Adipocyte (in vitro differentiated cells): ENCODE data around the gene IGSF21.

ENCODE experiments used
- DNase-seq: peaks from one replicate; pipeline ENCODE4 v3.0.0-alpha.2; 2015; ENCODE audit warnings: low read depth
- H3K27me3 ChIP-seq: replicated peaks from 2 replicates; pipeline ENCODE4 v1.7.0; 2013; ENCODE audit warnings: mild to moderate bottlenecking, low read length, moderate library complexity; ENCODE audit not compliant: control insufficient read depth, insufficient read depth
- H3K36me3 ChIP-seq: 2 replicates; pipeline ENCODE4 v1.7.0; 2013; ENCODE audit warnings: low read length, mild to moderate bottlenecking, moderate library complexity; ENCODE audit not compliant: control insufficient read depth, insufficient read depth, severe bottlenecking
- H3K4me1 ChIP-seq: 2 replicates; pipeline ENCODE4 v1.7.0; 2013; ENCODE audit warnings: mild to moderate bottlenecking, low read length, moderate library complexity; ENCODE audit not compliant: control insufficient read depth, insufficient read depth
- H3K4me3 ChIP-seq: 2 replicates; pipeline ENCODE4 v1.7.0; 2013; ENCODE audit warnings: mild to moderate bottlenecking, low read length, moderate library complexity
- H3K9ac ChIP-seq: 2 replicates; pipeline ENCODE4 v1.7.0; 2013; ENCODE audit warnings: mild to moderate bottlenecking, low read length, moderate library complexity
- H3K9me3 ChIP-seq: 2 replicates; pipeline ENCODE4 v1.7.0; 2013; ENCODE audit warnings: mild to moderate bottlenecking, low read length, moderate library complexity; ENCODE audit not compliant: control insufficient read depth

The IGSF21 gene

DNA sequence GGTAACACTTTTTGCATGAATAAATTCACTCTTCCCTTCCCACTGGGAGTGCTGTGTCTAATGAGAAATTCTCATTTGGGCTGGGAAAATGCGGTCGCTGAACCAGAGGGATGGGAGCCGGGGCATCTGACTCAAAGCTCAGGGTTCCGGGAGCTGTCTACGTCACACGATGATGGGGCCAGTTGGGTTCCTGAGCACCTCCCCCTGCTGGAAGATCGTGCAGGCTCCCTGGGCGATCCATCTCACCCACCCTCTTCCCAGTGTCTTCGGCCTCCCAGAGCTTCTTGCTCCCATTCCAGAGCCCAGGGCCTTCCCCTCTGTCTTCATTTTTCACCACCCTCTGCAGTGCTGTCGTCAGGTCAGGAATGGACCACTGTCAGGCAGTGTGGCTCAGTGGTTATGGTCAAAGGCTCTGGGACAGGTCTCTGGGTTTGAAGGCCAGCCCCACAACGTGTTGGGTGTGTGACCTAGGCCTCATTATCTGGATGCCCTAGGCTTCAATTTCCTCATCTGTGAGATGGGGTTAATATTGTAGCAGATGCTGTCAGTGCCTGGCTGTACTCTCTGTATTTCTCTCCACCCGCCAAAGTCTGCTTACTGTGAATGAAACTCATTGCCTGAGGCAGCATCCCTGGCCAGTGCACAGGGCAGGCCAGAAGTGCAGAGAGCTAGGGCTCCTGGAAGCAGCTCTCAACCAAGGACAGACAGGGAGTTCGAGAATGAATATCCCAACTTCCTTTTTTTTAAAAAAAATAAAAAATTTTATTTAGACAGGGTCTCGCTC, 31.8 kb downstream of the IGSF21 start:
- Histone ChIP-seq H3K4me3 (no peak overlapping the region), H3K36me3 (no peaks in the 10 kb centered on the region), H3K9me3 (no peaks in the 10 kb centered on the region), H3K27me3 (peaks cover 38% of the 10 kb centered on the region), H3K4me1 (no peaks in the 10 kb centered on the region), H3K9ac (no peak overlapping the region)
- DNase-seq: no peak

- Histone ChIP-seq H3K36me3 (no peaks in the 10 kb centered on the region), H3K4me1 (peaks cover 7% of the 10 kb centered on the region)
- no peak for DNase-seq
Observed at GRCh38 chr1:18140411-18140810, 32.8 kb downstream of the IGSF21 start.

DNA sequence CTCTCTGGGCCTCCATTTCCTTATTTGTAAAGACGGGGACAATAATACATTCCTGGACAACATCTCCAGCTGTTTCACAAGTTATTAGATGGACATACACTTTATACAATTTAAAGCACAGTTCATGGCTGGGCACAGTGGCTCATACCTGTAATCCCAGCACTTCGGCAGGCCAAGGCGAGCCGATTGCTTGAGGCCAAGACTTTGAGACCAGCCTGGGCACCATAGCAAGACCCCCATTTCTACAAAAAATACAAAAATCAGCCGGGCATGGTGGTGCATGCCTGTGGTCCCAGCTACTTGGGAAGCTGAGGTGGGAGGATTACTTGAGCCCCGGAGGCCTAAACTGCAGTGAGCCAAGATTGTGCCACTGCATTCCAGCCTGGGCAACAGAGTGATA, 34.1 kb downstream of the IGSF21 start:
- Histone ChIP-seq H3K4me3 (no peak overlapping the region), H3K27me3 (peaks cover 38% of the 10 kb centered on the region), H3K4me1 (peaks cover 7% of the 10 kb centered on the region), H3K9ac (no peak overlapping the region), H3K9me3 (no peaks in the 10 kb centered on the region), H3K36me3 (no peaks in the 10 kb centered on the region)
- no peak for DNase-seq

More at GRCh38 chr1:18140411-18140810, 32.8 kb downstream of the IGSF21 start:
- no peaks in the 10 kb centered on the region for H3K9me3 ChIP-seq
- H3K27me3 ChIP-seq: peaks cover 38% of the 10 kb centered on the region
- no peak overlapping the region for H3K9ac ChIP-seq
- no peak overlapping the region for H3K4me3 ChIP-seq

GRCh38 chr1:18142471-18142870, 34.9 kb downstream of the IGSF21 start:
- peaks cover 35% of the 10 kb centered on the region for H3K27me3 ChIP-seq
- H3K9ac ChIP-seq: no peak overlapping the region
- no peak for DNase-seq
- H3K4me3 ChIP-seq: no peak overlapping the region
- H3K9me3 ChIP-seq: no peaks in the 10 kb centered on the region
- no peaks in the 10 kb centered on the region for H3K36me3 ChIP-seq
- peaks cover 7% of the 10 kb centered on the region for H3K4me1 ChIP-seq

- Histone ChIP-seq H3K9ac (no peak overlapping the region), H3K4me1 (peaks cover 7% of the 10 kb centered on the region), H3K27me3 (peaks cover 30% of the 10 kb centered on the region), H3K36me3 (no peaks in the 10 kb centered on the region), H3K9me3 (no peaks in the 10 kb centered on the region), H3K4me3 (no peak overlapping the region)
- no peak for DNase-seq
Observed at GRCh38 chr1:18142969-18143368, 35.4 kb downstream of the IGSF21 start.

DNA sequence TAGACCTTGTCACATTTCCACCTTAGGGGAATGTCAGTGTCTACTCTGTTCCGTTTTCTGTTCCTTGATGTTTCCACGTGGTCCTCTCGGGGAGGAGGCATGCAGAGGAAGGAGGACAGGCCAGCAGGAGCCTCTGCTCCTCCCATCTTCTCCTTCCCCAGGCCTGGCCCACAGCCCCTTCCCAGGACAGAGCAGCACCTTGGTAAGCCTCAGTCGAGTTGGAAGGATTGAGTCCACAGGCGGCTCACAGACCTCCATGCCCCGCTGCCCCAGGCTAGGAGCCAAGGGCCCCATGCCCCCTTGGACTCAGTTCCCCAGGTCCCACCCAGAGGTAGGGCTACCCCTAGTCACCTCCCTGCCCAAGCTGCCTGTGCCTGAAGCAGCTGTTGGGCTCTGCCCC, 36.5 kb downstream of the IGSF21 start:
- Histone ChIP-seq H3K4me3 (no peak overlapping the region), H3K27me3 (peaks cover 19% of the 10 kb centered on the region), H3K36me3 (no peaks in the 10 kb centered on the region), H3K9ac (no peak overlapping the region), H3K9me3 (no peaks in the 10 kb centered on the region), H3K4me1 (peaks cover 7% of the 10 kb centered on the region)
- no peak for DNase-seq

GRCh38 chr1:18144916-18145647, 37.5 kb downstream of the IGSF21 start:
- Histone ChIP-seq H3K4me1 (peaks cover 7% of the 10 kb centered on the region), H3K9ac (no peak overlapping the region), H3K4me3 (no peak overlapping the region), H3K27me3 (peaks cover 10% of the 10 kb centered on the region), H3K36me3 (no peaks in the 10 kb centered on the region), H3K9me3 (no peaks in the 10 kb centered on the region)
- peak; percentile 4 for DNase-seq

GRCh38 chr1:18145851-18146618, 38.4 kb downstream of the IGSF21 start:
- peaks cover 6% of the 10 kb centered on the region for H3K27me3 ChIP-seq
- DNase-seq: no peak
- H3K9me3 ChIP-seq: peaks cover 2% of the 10 kb centered on the region
- no peaks in the 10 kb centered on the region for H3K36me3 ChIP-seq
- peaks cover 7% of the 10 kb centered on the region for H3K4me1 ChIP-seq
- no peak overlapping the region for H3K4me3 ChIP-seq
- no peak overlapping the region for H3K9ac ChIP-seq

GRCh38 chr1:18146886-18147285, 39.3 kb downstream of the IGSF21 start:
- Histone ChIP-seq H3K36me3 (no peaks in the 10 kb centered on the region), H3K27me3 (peaks cover 14% of the 10 kb centered on the region), H3K9ac (no peak overlapping the region), H3K4me3 (no peak overlapping the region), H3K9me3 (peaks cover 3% of the 10 kb centered on the region), H3K4me1 (peaks cover 7% of the 10 kb centered on the region)
- DNase-seq: no peak

- H3K9me3 ChIP-seq: peaks cover 3% of the 10 kb centered on the region
- no peak overlapping the region for H3K9ac ChIP-seq
- H3K36me3 ChIP-seq: no peaks in the 10 kb centered on the region
- H3K4me1 ChIP-seq: peaks cover 7% of the 10 kb centered on the region
- H3K27me3 ChIP-seq: peaks cover 21% of the 10 kb centered on the region
- DNase-seq: no peak
- no peak overlapping the region for H3K4me3 ChIP-seq
Observed at GRCh38 chr1:18147672-18148071, 40.1 kb downstream of the IGSF21 start.

- Histone ChIP-seq H3K27me3 (peaks cover 28% of the 10 kb centered on the region), H3K36me3 (no peaks in the 10 kb centered on the region), H3K9ac (no peak overlapping the region), H3K9me3 (peaks cover 3% of the 10 kb centered on the region), H3K4me1 (peaks cover 7% of the 10 kb centered on the region), H3K4me3 (no peak overlapping the region)
- DNase-seq: no peak
Observed at GRCh38 chr1:18148461-18148860, 40.9 kb downstream of the IGSF21 start.
